Measurements from ENCODE around the gene TAX1BP3.
"Not testable (repeated sequence)": the region's sequence is repeated elsewhere in the genome, so short reads cannot be mapped to it uniquely, and the experiment has no call there.

- TF ChIP-seq ZNF280B (CRISPR knock-in tag; IDR thresholded peaks at IDR 0.05); POLR2A (conservative IDR thresholded peaks at IDR 0.05); TAF1 (IDR thresholded peaks at IDR 0.05; ENCODE audit: control insufficient read depth, extremely low read depth, insufficient read depth, low read length, severe bottlenecking); BHLHE40 (IDR thresholded peaks at IDR 0.05; ENCODE audit: low read length); ZBTB40 (IDR thresholded peaks at IDR 0.05); ZBTB40 (CRISPR knock-in tag; IDR thresholded peaks at IDR 0.05); ZEB2 (IDR thresholded peaks at IDR 0.05); FOSL1 (tag; conservative IDR thresholded peaks at IDR 0.05); BACH1 (tag; IDR thresholded peaks at IDR 0.05); CTCF (IDR thresholded peaks at IDR 0.05 in 2 of 3, conservative IDR thresholded peaks at IDR 0.05 in 1 of 3; ENCODE audit: insufficient read depth in 2 of 3, low read depth in 1 of 3, low read length in 3 of 3); POLR2AphosphoS5 (IDR thresholded peaks at IDR 0.05; ENCODE audit: control insufficient read depth, insufficient read depth, low read depth, low read length); TCF7L2 (IDR thresholded peaks at IDR 0.05; ENCODE audit: low read depth, low read length); THRAP3 (IDR thresholded peaks at IDR 0.05; ENCODE audit: borderline replicate concordance): not testable (repeated sequence)
These were observed 33.7 kb upstream of the TAX1BP3 start for GRCh38 chr17:3702041-3702539.

Measured in K562 (cell line).